Measurements from ENCODE around the gene MPRIP. TPM values are rescaled to one million over a fixed set of nuclear protein-coding genes. Genes with fewer than 3 reads are reported as not detected.

Gene MPRIP
- total RNA-seq, 1 experiment from 2014 or later, result 443 TPM

DNA sequence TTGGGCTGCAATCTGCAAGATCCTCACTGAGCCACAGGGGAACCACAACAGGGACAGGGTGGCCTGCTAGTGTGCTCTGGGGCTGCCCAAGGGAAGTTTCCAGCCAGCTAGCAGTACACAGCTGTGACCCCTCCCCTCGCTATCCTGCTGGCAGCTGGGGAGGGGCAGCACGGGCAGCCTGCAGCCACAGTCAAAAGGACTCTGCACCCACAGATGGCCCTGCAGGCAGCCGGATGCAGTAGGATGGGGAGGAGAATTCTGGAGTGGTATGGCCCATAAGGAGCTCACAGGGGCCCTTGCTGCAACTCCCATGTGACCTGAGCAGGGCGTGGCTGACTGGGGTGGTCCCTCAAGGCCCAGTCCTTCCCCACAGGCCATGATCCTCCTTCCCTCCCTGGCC lies 89.6 kb downstream of the MPRIP start:
- ChIA-PET POLR2A (ENCODE audit: unreplicated experiment) (no interaction called here), CTCF (no interaction called here)
- DNase-seq, result no peak
- intact Hi-C loops (cut with micrococcal nuclease; ENCODE audit: unreplicated experiment), result no loop called here
- Histone ChIP-seq H3K9me3 (ENCODE audit: insufficient read depth, low read depth) (no peaks in the 10 kb centered on the region), H4K20me1 (ENCODE audit: insufficient read depth) (peaks cover 91% of the 10 kb centered on the region), H2AFZ (no peak overlapping the region), H3K36me3 (ENCODE audit: low read depth) (peaks cover 52% of the 10 kb centered on the region), H3K79me2 (ENCODE audit: low read depth) (peaks cover 46% of the 10 kb centered on the region), H3K9me2 (ENCODE audit: insufficient read depth) (no peaks in the 10 kb centered on the region), H3K27ac (no peak overlapping the region), H3K27me3 (ENCODE audit: insufficient read depth, low read depth) (no peaks in the 10 kb centered on the region), H3K4me1 (replicated peaks; ENCODE audit: insufficient read depth) (no peaks in the 10 kb centered on the region), H3K4me3 (no peak overlapping the region), H3F3A (ENCODE audit: insufficient read depth, low read depth) (peaks cover 43% of the 10 kb centered on the region; the same call in 1 of the 2 replicates), H3K4me2 (no peak overlapping the region)
- BruUV-seq (replicated peaks), result no TSS peak
- TF ChIP-seq EZH2 (IDR thresholded peaks at IDR 0.05; ENCODE audit: low read depth), result no peak
- TF ChIP-seq, protein P1, sequence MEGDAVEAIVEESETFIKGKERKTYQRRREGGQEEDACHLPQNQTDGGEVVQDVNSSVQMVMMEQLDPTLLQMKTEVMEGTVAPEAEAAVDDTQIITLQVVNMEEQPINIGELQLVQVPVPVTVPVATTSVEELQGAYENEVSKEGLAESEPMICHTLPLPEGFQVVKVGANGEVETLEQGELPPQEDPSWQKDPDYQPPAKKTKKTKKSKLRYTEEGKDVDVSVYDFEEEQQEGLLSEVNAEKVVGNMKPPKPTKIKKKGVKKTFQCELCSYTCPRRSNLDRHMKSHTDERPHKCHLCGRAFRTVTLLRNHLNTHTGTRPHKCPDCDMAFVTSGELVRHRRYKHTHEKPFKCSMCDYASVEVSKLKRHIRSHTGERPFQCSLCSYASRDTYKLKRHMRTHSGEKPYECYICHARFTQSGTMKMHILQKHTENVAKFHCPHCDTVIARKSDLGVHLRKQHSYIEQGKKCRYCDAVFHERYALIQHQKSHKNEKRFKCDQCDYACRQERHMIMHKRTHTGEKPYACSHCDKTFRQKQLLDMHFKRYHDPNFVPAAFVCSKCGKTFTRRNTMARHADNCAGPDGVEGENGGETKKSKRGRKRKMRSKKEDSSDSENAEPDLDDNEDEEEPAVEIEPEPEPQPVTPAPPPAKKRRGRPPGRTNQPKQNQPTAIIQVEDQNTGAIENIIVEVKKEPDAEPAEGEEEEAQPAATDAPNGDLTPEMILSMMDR (conservative IDR thresholded peaks at IDR 0.05), result no peak

DNA sequence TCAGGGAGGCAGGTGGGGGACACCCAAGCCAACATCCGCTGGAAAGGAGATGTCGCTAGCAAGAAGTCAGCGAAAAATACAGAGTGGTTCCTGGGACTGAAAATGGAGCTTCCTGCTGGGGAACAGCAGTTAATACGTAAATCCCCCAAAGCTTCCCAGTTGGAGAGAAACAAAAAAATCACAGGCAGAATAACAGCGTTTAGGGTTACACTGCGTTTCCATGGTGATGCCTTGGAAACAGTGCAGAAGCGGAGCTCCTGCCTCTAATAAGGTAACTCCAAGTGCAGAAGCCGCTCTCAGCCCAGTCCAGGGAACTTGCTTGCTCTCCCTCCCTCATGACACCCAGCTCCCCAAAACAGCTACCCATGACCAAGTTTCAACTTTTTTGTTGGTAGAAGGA lies 90.5 kb downstream of the MPRIP start:
- BruUV-seq (replicated peaks), result TSS peak; percentile 1
- Histone ChIP-seq H3K36me3 (ENCODE audit: low read depth) (peaks cover 50% of the 10 kb centered on the region), H3K4me2 (no peak overlapping the region), H3F3A (ENCODE audit: insufficient read depth, low read depth) (peaks cover 47% of the 10 kb centered on the region), H3K9me3 (ENCODE audit: insufficient read depth, low read depth) (no peaks in the 10 kb centered on the region), H3K9me2 (ENCODE audit: insufficient read depth) (no peaks in the 10 kb centered on the region), H3K27me3 (ENCODE audit: insufficient read depth, low read depth) (no peaks in the 10 kb centered on the region), H2AFZ (no peak overlapping the region), H4K20me1 (ENCODE audit: insufficient read depth) (peaks cover 85% of the 10 kb centered on the region), H3K4me1 (replicated peaks; ENCODE audit: insufficient read depth) (no peaks in the 10 kb centered on the region), H3K79me2 (ENCODE audit: low read depth) (peaks cover 38% of the 10 kb centered on the region), H3K27ac (no peak overlapping the region), H3K4me3 (no peak overlapping the region)
- no peak for DNase-seq
- TF ChIP-seq, protein P1 (conservative IDR thresholded peaks at IDR 0.05), result no peak
- no peak for TF ChIP-seq EZH2 (IDR thresholded peaks at IDR 0.05; ENCODE audit: low read depth)
- ChIA-PET POLR2A (ENCODE audit: unreplicated experiment) (no interaction called here), CTCF (no interaction called here)
- intact Hi-C loops (cut with micrococcal nuclease; ENCODE audit: unreplicated experiment), result no loop called here

DNA sequence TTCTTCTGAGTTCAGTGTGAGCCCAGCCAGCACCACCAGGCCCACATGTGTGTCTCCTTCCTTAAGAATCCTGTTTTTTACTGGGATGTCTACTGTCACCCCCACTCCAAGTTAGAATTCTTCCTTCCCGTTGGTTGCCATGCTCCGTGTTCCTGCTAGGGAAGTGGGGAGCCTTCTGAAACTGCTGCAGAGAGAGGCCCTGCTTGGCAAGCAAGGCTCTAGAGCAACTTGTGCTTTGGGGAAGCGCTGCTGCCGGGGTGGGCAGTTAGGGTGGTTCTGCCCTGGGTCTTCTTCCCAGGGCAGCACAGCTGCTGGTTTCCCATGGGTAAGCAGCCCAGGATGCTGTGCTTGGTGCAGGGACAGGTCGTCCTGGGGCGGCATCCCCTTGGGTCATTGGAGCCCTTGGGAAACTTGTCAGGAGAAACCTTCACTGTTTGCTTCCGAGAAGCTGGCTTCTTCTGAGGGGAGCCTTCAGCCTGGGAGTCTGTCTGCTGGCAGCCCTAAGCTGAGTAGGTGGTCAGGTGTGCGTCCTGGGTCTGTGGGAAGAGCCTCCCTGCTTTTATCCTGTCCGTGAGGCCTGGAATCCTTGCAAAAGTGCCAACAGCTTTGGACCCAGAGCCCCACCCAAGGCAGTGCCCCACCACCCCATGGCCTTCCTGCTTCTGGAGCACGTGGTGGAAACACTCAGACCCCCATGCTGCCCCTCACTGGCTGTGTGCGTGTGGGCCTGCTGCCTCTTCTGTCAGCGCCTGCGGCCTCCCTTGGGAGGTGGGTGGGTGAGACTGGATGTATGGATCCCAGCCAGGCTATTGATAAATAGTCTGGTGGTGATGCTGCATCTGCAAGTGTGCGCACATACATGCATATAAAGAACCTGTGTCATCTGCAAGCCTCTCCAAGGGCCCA lies 92.0 kb downstream of the MPRIP start:
- Histone ChIP-seq H3F3A (ENCODE audit: insufficient read depth, low read depth) (peaks cover 43% of the 10 kb centered on the region), H3K79me2 (ENCODE audit: low read depth) (peaks cover 35% of the 10 kb centered on the region), H3K9me2 (ENCODE audit: insufficient read depth) (no peaks in the 10 kb centered on the region), H4K20me1 (ENCODE audit: insufficient read depth) (peaks cover 77% of the 10 kb centered on the region), H3K9me3 (ENCODE audit: insufficient read depth, low read depth) (no peaks in the 10 kb centered on the region), H3K4me2 (no peak overlapping the region), H3K4me3 (no peak overlapping the region), H3K27me3 (ENCODE audit: insufficient read depth, low read depth) (no peaks in the 10 kb centered on the region), H3K36me3 (ENCODE audit: low read depth) (peaks cover 57% of the 10 kb centered on the region), H2AFZ (no peak overlapping the region), H3K27ac (no peak overlapping the region), H3K4me1 (replicated peaks; ENCODE audit: insufficient read depth) (no peaks in the 10 kb centered on the region)
- TF ChIP-seq EZH2 (IDR thresholded peaks at IDR 0.05; ENCODE audit: low read depth), result no peak
- TF ChIP-seq, protein P1 (conservative IDR thresholded peaks at IDR 0.05), result no peak
- intact Hi-C loops (cut with micrococcal nuclease; ENCODE audit: unreplicated experiment), result no loop called here
- ChIA-PET POLR2A (ENCODE audit: unreplicated experiment) (no interaction called here), CTCF (no interaction called here)
- BruUV-seq (replicated peaks), result no TSS peak
- no peak for DNase-seq

Measured in PC-9 (cell line).